GM18507 (cell line): Measurements from ENCODE around the gene ZNF791.
"Not testable (repeated sequence)": the region's sequence is repeated elsewhere in the genome, so short reads cannot be mapped to it uniquely, and the experiment has no call there.

ENCODE experiments used
- DNase-seq: peaks from one replicate; pipeline ENCODE4 v3.0.0; 2011; ENCODE audit warnings: low read depth; ENCODE audit not compliant: insufficient read length; ENCODE audit errors: extremely low spot score
- FAIRE-seq: peaks from 2 replicates; lab custom pipeline; 2011; peaks lifted over from hg19 to GRCh38; lab: Jason Lieb, UNC

ZNF791 gene

DNA sequence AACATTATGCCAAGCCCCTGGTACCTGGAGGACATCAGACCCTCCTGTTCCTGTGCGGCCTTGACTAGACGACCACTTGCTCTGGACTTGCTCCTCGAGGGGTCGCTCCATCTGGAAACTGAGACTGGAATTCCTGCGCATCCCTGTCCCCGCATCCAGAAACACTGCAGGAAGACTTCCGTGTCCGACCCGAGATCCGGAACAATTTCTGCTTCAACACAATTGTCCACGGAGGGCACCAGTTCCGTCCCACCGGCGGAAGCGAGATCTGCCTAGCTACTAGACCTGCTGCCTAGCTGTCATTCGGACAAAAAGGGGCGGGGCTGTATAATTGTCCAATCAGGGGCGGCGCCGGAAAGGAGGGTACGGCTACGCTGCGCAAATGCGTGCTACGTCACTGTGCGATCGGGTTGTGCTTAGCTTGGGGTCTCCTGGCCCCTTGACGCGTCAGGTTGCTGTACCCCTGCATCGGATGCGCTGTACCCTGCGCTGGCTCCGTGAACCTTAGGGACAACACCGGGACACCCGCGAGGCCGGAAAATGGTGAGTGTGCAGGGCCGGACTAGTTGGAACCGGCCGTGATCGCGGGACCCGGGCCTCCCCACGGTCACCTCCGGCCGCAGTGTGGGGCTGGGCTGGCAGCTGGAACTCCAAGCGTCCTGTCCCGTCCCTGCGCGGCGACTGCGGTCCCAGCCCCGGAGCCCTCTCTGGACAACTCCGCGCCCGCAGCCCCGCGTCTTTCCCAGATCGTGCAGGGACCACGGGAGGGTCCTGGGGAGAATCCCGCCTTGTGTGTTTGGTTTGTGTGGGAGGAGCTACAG is at the start of gene ZNF791, which contains the start of gene ZNF490:
TSS of gene ZNF791 (plus strand) at position 381 of the 821 bp plus-strand sequence. CDS start at position 541, 160 bp downstream.
TSS of gene ZNF490 (minus strand) at position 274 of the 821 bp plus-strand sequence. CDS start at position 141, 133 bp downstream.
- FAIRE-seq (peak; percentile 99), DNase-seq (peak; percentile 89)

DNA sequence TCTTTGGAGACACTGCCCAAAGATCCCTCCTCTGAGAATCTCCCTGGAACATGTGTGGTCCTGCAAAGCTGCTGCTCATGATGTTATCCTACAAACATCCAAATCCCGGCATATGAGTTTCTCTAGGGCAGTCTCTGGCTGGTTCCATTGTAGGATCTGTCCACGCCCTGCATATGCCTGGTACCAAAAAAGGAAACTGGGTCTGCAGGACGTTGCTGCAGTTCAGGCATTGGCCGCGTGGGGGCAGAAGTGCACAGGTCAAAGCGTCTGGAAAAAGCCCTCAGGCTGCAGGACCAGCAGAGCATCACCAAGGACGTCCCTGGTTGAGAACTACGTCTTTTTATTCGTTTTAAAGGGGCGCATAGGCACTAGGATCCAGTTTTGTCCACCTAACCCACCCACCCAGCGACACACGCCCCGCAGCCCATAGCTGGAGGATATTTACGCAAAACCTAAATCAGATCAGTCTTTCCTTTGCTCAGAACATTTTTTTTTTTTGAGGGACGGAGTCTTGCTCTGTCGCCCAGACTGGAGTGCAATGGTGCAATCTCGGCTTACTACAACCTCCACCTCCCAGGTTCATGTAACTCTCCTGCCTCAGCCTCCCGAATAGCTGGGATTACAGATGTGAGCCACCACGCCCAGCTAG is 46.6 kb upstream of the ZNF791 start:
- peak; percentile 97 for FAIRE-seq

DNA sequence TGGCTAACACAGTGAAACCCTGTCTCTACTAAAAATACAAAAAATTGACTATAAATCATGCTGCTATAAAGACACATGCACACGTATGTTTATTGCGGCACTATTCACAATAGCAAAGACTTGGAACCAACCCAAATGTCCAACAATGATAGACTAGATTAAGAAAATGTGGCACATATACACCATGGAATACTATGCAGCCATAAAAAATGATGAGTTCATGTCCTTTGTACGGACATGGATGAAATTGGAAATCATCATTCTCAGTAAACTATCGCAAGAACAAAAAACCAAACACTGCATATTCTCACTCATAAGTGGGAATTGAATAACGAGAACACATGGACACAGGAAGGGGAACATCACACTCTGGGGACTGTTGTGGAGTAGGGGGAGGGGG is 44.3 kb upstream of the ZNF791 start:
- not testable (repeated sequence) for DNase-seq, FAIRE-seq

More for the DNA sequence above, 46.6 kb upstream of the ZNF791 start:
- DNase-seq: peak; percentile 81

DNA sequence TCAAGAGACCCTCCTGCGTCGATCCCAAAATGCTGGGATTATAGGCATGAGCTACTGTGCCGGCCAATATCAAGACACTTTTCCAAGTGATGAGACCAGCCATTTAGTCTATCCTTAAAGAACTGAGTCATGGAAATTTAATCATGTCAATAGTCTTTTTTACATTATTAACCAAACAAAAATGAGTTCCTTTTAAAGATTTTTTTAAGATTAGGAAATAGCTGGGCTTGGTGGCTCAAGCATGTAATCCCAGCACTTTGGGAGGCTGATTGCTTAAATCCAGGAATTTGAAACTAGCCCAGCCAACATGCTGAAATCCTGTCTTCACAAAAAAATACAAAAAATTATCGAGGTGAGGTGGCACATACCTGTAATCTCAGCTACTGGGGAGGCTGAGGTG is 42.8 kb upstream of the ZNF791 start:
- DNase-seq (no peak), FAIRE-seq (no peak)

DNA sequence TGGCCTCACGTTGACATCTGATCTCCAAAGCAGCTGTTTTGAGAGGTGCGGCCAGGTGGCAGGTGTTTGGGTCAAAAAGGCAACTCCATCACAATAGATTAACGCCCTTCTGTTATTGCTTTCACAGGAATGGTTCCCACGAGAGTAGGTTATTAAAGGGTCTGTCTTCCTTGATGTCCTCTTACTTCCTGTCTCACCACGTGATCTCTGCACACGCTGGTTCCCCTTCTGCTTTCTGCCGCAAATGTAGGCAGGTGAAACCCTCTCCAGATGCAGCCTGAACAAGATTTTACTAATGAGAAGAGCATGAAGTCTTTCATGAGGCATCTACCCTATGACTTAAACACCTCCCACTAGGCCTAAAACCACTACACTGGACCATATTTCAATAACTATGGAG is 36.7 kb upstream of the ZNF791 start:
- FAIRE-seq: peak; percentile 74

DNA sequence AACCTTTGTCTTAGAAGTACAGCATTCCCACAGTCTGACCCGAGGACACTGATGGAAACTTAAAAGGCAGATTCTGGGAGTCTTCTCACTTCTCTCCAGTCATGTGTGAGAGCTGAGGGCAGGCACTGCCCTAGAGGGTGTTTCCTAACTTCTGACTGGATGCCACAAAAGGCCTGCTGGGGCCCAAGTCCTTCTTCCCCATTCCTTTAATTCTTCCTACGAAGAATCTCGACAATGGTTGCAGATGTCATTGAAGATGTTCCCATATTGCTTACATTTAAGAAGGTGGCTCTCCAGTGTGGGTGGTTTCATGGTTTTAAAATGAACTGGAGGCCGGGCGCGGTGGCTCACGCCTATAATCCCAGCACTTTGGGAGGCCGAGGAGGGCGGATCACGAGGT is 32.1 kb upstream of the ZNF791 start:
- no peak for FAIRE-seq

More for the DNA sequence above, 36.7 kb upstream of the ZNF791 start:
- no peak for DNase-seq

DNA sequence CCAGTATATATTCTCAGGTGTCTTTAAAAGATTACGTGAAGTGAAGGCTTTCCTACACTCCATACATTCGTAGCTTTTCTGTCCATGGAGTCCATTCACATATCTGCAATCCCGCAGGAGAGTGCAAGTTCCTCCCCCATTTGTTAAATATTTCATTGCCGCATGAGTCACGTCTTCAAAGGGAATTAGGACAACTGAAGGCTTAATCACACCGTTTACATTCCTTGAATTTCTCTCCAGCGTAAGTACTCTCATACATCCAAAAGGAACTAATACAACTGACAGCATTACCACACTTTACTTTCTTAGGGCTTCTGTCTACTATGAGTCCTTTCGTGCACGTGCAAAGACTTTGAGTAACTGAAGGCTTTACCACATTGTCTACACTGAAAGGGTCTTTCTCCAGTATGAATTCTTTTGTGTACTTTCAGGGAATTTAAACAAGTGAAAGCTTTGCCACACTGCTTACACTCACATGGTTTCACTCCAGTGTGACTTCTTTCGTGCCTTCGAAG is 30.5 kb upstream of the ZNF791 start:
- DNase-seq (no peak), FAIRE-seq (no peak)

More for the DNA sequence above, 32.1 kb upstream of the ZNF791 start:
- DNase-seq: no peak

DNA sequence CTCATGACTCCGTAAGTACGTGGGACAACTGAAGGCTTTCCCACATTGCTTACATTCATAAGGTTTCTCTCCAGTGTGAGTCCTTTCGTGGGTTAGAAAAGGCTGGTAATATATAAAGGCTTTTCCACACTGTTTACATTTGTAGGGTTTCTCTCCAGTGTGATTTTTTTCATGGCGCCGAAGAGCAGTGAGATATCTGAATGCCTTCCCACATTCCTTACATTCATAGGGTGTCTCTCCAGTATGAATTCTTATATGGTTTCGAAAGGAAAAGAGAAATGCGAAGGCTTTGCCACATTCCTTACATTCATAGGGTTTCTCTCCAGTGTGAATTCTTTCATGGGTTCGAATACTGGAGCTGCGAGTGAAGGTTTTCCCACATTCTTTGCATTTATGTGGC is 29.6 kb upstream of the ZNF791 start:
- DNase-seq (no peak), FAIRE-seq (no peak)

DNA sequence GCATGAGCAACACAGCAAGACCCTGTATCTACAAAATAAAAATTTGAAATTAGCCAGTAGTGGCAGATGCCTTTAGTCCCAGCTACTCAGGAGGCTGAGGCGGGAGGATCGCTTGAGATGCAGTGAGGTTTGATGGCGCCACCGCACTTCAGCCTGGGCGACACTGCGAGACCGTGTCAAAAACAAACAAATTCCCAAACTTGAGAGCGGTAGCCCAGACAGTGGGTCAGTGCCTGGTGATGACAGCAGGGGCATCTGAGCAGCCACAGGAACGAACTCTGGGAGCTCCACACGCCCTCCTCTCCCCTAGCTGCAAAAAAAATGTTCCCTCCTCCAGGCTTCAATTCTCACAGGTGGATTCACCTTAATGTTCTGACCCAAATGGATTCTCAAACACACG is 14.2 kb upstream of the ZNF791 start:
- DNase-seq (no peak), FAIRE-seq (no peak)

DNA sequence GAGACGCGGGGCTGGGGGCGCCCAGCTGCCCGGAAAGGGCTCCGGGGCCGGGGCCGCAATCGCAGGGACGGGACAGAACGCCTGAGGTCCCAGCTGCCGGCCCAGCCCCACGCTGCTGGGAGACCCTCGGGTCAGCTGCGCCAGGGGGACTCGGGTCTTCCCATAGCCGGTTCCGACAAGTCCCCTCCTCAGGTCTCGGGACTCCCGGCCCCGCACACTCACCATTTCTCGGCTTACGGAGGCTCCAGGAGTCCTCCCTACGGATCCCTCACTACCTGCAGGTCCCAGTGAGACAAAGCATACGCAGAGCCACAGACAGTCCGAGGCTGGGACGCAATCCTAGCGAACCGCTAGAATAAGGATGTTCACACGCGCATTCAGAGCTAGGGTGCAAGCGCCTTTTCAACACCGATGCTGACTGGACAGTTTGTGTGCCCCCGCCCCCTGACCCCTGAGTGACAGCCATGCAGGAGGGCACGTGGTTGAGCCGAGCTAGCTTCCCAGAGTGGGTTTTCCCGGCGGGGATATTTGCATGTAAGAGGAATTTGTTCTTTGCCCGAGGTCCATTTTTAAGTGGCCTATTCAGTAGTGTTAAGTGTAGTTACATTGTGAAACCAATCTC is 13.7 kb upstream of the ZNF791 start:
- DNase-seq: no peak
- FAIRE-seq: no peak

DNA sequence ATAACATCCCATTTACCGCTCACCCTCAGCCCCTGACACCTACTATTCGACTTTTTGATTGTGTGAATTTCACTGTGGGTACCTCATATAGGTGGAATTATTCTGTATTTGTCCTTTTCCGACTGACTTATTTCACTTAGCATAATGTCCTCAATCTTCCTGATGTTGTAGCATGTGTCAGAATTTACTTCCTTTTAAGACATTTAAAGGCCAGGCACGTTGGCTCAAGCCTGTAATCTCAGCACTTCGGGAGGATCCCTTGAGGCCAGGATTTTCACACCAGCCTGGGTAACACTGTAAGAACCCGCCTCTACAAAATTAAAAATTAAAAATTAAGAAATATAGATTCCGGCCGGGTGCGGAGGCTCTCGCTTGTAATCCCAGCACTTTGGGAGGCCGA is 13.1 kb upstream of the ZNF791 start:
- no peak for DNase-seq
- no peak for FAIRE-seq

DNA sequence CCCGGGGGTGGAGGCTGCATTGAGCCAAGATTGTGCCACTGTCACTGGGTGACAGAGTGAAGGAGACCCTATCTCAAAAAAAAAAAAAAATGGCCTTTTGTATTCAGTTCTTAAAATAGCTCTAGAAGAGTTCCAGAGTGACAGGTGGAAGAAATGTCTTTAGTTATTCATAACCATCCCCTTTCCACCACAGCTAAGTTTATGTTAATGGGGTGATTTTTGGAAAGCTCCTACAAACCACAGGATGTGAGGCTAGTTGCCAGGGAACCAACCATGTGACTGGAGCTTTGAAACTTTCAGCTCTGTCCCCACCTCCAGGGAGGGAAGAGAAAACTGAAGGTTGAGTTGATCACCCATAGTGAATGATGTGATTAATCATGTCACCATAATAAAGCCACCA is 7.0 kb upstream of the ZNF791 start:
- peak; percentile 84 for FAIRE-seq
- no peak for DNase-seq

DNA sequence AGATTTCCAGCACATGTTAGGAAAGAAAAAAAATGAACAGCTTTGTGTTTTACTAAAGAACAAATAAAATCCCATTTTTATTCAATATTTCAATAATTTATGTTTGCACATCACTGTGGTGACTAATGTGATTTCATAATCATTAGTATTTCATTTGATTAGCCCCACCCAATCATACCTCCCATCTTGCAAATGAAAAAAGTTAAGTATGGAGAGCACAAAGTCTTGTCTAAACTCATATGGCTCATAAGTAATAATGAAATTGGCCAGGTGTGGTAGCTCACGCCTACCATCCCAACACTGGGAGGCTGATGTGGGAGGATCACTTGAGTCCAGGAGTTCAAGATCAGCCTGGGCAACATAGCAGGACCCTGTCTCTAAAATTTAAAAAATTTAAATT is 3.9 kb upstream of the ZNF791 start:
- no peak for DNase-seq
- FAIRE-seq: no peak

DNA sequence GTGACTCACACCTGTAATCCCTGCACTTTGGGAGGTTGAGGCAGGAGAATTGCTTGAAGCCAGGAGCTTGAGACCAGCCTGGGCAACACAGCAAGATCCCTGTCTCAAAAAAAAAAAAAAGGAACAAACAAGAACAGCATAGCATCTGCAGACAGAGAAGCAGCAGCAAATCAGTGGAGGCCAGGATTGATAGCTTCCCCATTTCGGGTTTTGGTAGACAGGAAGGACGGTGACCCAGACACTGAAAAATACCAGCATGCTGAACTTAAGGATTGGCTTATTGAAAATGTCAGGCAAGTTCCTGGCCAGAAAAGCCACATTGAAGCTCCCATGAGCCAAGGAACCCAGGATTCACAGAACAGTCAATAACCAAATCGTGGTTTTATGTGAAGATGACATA is 3.1 kb upstream of the ZNF791 start:
- FAIRE-seq (no peak), DNase-seq (no peak)

DNA sequence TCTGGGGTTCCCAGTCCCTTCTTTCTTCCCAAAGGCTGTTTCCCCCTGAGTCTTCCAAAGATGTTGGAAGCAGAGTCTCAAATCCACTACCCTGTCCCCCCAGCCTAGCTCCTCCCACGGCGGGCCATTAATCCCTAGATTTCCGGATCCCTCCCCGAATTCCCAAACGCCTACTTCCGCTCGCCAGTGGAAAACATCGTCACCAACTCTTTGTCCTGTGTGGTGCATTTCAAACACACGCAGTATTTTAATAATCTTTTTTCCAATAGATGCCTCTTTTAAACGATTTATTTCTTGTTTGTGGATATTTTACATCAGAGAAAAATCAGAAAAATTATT is 610 bp downstream of the ZNF791 start:
- no peak for FAIRE-seq
- no peak for DNase-seq

DNA sequence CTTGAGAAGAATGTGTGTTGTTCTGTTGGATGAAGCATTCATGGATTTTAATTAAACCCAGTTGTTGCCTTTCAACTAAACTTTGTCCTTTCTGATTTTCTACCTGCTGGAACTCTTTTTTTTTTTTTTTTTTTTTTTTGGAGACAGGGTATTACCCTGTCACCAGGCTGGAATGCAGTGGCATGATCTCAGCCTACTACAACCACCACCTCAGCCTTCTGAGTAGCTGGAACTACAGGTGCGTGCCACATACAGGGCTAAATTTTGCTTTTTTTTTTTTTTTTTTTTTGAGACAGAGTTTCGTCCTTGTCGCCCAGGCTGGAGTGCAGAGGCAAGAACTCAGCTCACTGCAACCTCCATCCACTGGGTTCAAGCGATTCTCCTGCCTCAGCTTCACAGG is 6.9 kb downstream of the ZNF791 start:
- FAIRE-seq (no peak), DNase-seq (no peak)

DNA sequence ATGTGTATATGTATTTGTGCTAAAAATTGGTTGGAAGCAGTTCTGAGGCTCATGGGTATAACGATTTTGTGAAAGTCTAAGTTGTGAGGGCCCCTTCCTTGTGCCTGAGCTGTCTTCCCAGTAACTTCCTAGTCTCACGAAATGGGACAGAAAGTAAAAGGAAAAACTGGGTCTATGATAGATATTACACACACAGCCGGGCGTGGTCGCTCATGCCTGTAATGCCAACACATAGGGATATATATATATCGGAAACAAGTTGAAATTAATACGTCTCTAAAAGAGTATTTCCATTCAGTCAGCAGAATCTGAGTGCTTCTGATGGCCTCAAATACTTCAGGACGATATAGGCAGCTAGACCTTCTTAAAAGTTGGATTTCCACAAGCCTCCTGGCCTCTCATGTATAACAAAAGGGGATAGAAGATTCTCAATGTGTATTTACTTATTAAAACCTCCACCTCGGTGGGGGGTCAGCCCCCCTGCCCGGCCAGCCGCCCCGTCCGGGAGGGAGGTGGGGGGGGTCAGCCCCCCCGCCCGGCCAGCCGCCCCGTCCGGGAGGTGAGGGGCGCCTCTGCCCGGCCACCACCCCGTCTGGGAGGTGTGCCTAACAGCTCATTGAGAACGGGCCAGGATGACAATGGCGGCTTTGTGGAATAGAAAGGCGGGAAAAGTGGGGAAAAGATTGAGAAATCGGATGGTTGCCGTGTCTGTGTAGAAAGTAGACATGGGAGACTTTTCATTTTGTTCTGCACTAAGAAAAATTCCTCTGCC is 10.7 kb downstream of the ZNF791 start:
- not testable (repeated sequence) for DNase-seq, FAIRE-seq

DNA sequence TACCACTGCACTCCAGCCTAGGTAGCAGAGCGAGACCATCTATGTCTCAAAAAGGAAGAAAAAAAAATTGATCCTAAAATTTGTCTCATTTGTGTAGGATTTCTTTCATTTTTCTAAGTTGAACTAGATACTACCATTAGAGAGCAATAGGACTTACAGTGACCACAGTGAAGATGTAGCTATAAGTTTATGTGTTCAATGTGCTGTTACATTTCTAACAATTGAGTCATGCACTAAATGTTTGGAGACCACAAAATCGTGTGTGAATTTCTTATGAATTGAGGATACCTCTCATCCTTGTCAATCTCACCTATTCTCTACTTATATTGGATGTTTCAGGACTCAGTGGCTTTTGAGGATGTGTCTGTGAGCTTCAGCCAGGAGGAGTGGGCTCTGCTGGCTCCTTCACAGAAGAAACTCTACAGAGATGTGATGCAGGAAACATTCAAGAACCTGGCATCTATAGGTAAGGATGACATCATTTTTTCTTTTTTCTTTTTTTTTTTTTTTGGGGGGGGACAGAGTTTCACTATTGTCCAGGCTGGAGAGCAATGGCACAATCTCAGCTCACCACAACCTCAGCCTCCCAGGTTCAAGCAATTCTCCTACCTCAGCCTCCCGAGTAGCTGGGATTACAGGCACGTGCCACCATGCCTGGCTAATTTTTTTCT is 12.8 kb downstream of the ZNF791 start:
- FAIRE-seq (no peak), DNase-seq (no peak)

DNA sequence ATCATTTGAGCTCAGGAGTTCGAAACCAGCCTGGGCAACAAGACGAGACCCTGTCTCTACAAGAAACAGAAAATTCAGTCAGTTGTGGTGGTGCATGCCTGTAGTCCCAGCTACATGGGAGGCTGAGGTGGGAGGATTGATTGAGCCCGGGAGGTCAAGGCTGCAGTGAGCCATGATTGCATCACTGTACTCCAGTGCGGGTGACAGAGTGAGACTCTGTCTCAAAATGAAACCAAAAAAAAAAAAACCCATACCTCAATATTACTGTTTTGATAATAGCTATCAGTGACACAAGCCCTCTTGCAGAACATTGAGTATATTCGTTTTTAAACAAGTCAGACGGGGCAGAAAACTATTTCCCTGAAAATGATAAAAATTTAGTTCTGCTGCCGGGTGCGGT is 16.2 kb downstream of the ZNF791 start:
- no peak for DNase-seq
- FAIRE-seq: no peak
